SJSA1 (cell line): ENCODE measurements around the gene MRGPRG. TPM values are rescaled to one million over a fixed set of nuclear protein-coding genes. Genes with fewer than 3 reads are reported as not detected.

Experiments used
- DNase-seq, 2 experiments: peaks; one replicate each; pipeline ENCODE4 v3.0.0-alpha.2; 2015 to 2020; ENCODE audit warnings: low spot score in 2 of 2, low read depth in 1 of 2
- H3K27ac ChIP-seq: fragments of 250-450 bp; sonication (Bioruptor Pico); 2 replicates; pipeline ENCODE4 v1.5.1; 2020; ENCODE audit warnings: mild to moderate bottlenecking, moderate library complexity
- H3K27me3 ChIP-seq: fragments of 250-450 bp; sonication (Bioruptor Pico); replicated peaks from 2 replicates; pipeline ENCODE4 v1.5.1; 2020; ENCODE audit warnings: mild to moderate bottlenecking, moderate library complexity
- H3K36me3 ChIP-seq: fragments of 250-450 bp; sonication (Bioruptor Pico); 2 replicates; pipeline ENCODE4 v1.5.1; 2020; ENCODE audit warnings: mild to moderate bottlenecking
- H3K4me1 ChIP-seq: fragments of 250-450 bp; sonication (Bioruptor Pico); replicated peaks from 2 replicates; pipeline ENCODE4 v1.6.1; 2021; ENCODE audit warnings: mild to moderate bottlenecking
- H3K4me3 ChIP-seq: fragments of 250-450 bp; sonication (Bioruptor Pico); 2 replicates; pipeline ENCODE4 v1.5.1; 2020; ENCODE audit warnings: mild to moderate bottlenecking
- H3K9me3 ChIP-seq: fragments of 250-450 bp; sonication (Bioruptor Pico); replicated peaks from 2 replicates; pipeline ENCODE4 v1.5.1; 2020; ENCODE audit warnings: mild to moderate bottlenecking
- total RNA-seq: library from RNA; depleted of rRNA; stranded (reverse); fragments of >200 nt; shearing (Covaris generic); gene quantifications from 2 replicates; pipeline ENCODE4 v1.2.3, GENCODE V29; 2014

MRGPRG gene
- total RNA-seq, 1 experiment from 2014 or later, result not detected

- Histone ChIP-seq H3K36me3 (no peaks in the 10 kb centered on the region), H3K4me1 (peaks cover 4% of the 10 kb centered on the region; the same call in 1 of the 2 replicates), H3K9me3 (0 out of 2 replicates have a peak, but pooled peaks cover 2% of the 10 kb centered on the region), H3K4me3 (no peak overlapping the region), H3K27ac (no peak overlapping the region), H3K27me3 (peaks cover 25% of the 10 kb centered on the region)
- DNase-seq, result no peak
These were observed 11.0 kb downstream of the MRGPRG start for GRCh38 chr11:3207526-3208189.

GRCh38 chr11:3206922-3207204, 11.8 kb downstream of the MRGPRG start:
- Histone ChIP-seq H3K4me1 (peaks cover 4% of the 10 kb centered on the region; the same call in 1 of the 2 replicates), H3K4me3 (no peak overlapping the region), H3K27me3 (peaks cover 33% of the 10 kb centered on the region), H3K36me3 (no peaks in the 10 kb centered on the region), H3K9me3 (0 out of 2 replicates have a peak, but pooled peaks cover 2% of the 10 kb centered on the region), H3K27ac (no peak overlapping the region)
- no peak for DNase-seq

- peaks cover 4% of the 10 kb centered on the region; the same call in 1 of the 2 replicates for H3K4me1 ChIP-seq
- H3K36me3 ChIP-seq, result no peaks in the 10 kb centered on the region
- peaks cover 38% of the 10 kb centered on the region for H3K27me3 ChIP-seq
- DNase-seq, result no peak
- no peak overlapping the region for H3K27ac ChIP-seq
- 0 out of 2 replicates have a peak, but pooled peaks cover 2% of the 10 kb centered on the region for H3K9me3 ChIP-seq
- H3K4me3 ChIP-seq, result no peak overlapping the region
These were observed 12.3 kb downstream of the MRGPRG start for GRCh38 chr11:3206156-3206921.

- DNase-seq, result no peak
- H3K4me3 ChIP-seq, result no peak overlapping the region
- H3K27me3 ChIP-seq, result peaks cover 47% of the 10 kb centered on the region
- H3K4me1 ChIP-seq, result peaks cover 4% of the 10 kb centered on the region; the same call in 1 of the 2 replicates
- no peak overlapping the region for H3K27ac ChIP-seq
- H3K36me3 ChIP-seq, result no peaks in the 10 kb centered on the region
- H3K9me3 ChIP-seq, result 0 out of 2 replicates have a peak, but pooled peaks cover 2% of the 10 kb centered on the region
These were observed 13.1 kb downstream of the MRGPRG start for GRCh38 chr11:3205261-3206155.

- Histone ChIP-seq H3K4me3 (no peak overlapping the region), H3K9me3 (0 out of 2 replicates have a peak, but pooled peaks cover 2% of the 10 kb centered on the region), H3K27me3 (peaks cover 52% of the 10 kb centered on the region)
These were observed 14.2 kb downstream of the MRGPRG start for GRCh38 chr11:3204141-3205015.

GRCh38 chr11:3203221-3204043, 15.2 kb downstream of the MRGPRG start:
- H3K36me3 ChIP-seq, result no peaks in the 10 kb centered on the region
- peaks cover 57% of the 10 kb centered on the region for H3K27me3 ChIP-seq
- no peak overlapping the region for H3K27ac ChIP-seq
- no peak overlapping the region for H3K4me3 ChIP-seq
- peaks cover 4% of the 10 kb centered on the region; the same call in 1 of the 2 replicates for H3K4me1 ChIP-seq
- H3K9me3 ChIP-seq, result 0 out of 2 replicates have a peak, but pooled peaks cover 2% of the 10 kb centered on the region
- no peak for DNase-seq

More at GRCh38 chr11:3204141-3205015, 14.2 kb downstream of the MRGPRG start:
- H3K36me3 ChIP-seq, result no peaks in the 10 kb centered on the region
- no peak overlapping the region for H3K27ac ChIP-seq
- DNase-seq, result no peak
- H3K4me1 ChIP-seq, result peaks cover 4% of the 10 kb centered on the region; the same call in 1 of the 2 replicates

- Histone ChIP-seq H3K27me3 (peaks cover 62% of the 10 kb centered on the region), H3K4me1 (peaks cover 4% of the 10 kb centered on the region; the same call in 1 of the 2 replicates), H3K36me3 (no peaks in the 10 kb centered on the region), H3K4me3 (no peak overlapping the region), H3K9me3 (0 out of 2 replicates have a peak, but pooled peaks cover 2% of the 10 kb centered on the region), H3K27ac (no peak overlapping the region)
- no peak for DNase-seq
These were observed 15.9 kb downstream of the MRGPRG start for GRCh38 chr11:3202759-3203158.

GRCh38 chr11:3202305-3202704, 16.3 kb downstream of the MRGPRG start:
- H3K4me1 ChIP-seq, result peaks cover 4% of the 10 kb centered on the region; the same call in 1 of the 2 replicates
- no peak overlapping the region for H3K4me3 ChIP-seq
- no peak overlapping the region for H3K27ac ChIP-seq
- H3K27me3 ChIP-seq, result peaks cover 63% of the 10 kb centered on the region
- 0 out of 2 replicates have a peak, but pooled peaks cover 2% of the 10 kb centered on the region for H3K9me3 ChIP-seq
- H3K36me3 ChIP-seq, result no peaks in the 10 kb centered on the region
- DNase-seq, result no peak

GRCh38 chr11:3201677-3202181, 16.9 kb downstream of the MRGPRG start:
- peaks cover 4% of the 10 kb centered on the region; the same call in 1 of the 2 replicates for H3K4me1 ChIP-seq
- 0 out of 2 replicates have a peak, but pooled peaks cover 2% of the 10 kb centered on the region for H3K9me3 ChIP-seq
- no peak overlapping the region for H3K27ac ChIP-seq
- DNase-seq, result no peak
- no peak overlapping the region for H3K4me3 ChIP-seq
- H3K27me3 ChIP-seq, result peaks cover 63% of the 10 kb centered on the region
- H3K36me3 ChIP-seq, result no peaks in the 10 kb centered on the region

GRCh38 chr11:3201112-3201581, 17.5 kb downstream of the MRGPRG start:
- H3K9me3 ChIP-seq, result 0 out of 2 replicates have a peak, but pooled peaks cover 2% of the 10 kb centered on the region
- H3K27me3 ChIP-seq, result peaks cover 66% of the 10 kb centered on the region
- H3K4me3 ChIP-seq, result no peak overlapping the region
- no peak overlapping the region for H3K27ac ChIP-seq
- no peak for DNase-seq
- H3K4me1 ChIP-seq, result peaks cover 4% of the 10 kb centered on the region; the same call in 1 of the 2 replicates
- no peaks in the 10 kb centered on the region for H3K36me3 ChIP-seq

GRCh38 chr11:3200388-3201111, 18.1 kb downstream of the MRGPRG start:
- no peak overlapping the region for H3K4me3 ChIP-seq
- peaks cover 3% of the 10 kb centered on the region; the same call in 1 of the 2 replicates for H3K4me1 ChIP-seq
- no peak overlapping the region for H3K27ac ChIP-seq
- no peaks in the 10 kb centered on the region for H3K36me3 ChIP-seq
- H3K9me3 ChIP-seq, result 0 out of 2 replicates have a peak, but pooled peaks cover 2% of the 10 kb centered on the region
- DNase-seq, result no peak
- peaks cover 66% of the 10 kb centered on the region for H3K27me3 ChIP-seq
